K562 (cell line): ENCODE data around the gene FBXW11.

Source experiments
- NCOA6 ChIP-seq: fragments of 450-650 bp; IDR thresholded peaks from 2 replicates; pipeline ENCODE4 v1.6.1; 2017; ENCODE audit warnings: mild to moderate bottlenecking
- POLR2A ChIP-seq: fragments of 450-650 bp; conservative IDR thresholded peaks from 2 replicates; pipeline ENCODE4 v1.6.1; 2016

DNA sequence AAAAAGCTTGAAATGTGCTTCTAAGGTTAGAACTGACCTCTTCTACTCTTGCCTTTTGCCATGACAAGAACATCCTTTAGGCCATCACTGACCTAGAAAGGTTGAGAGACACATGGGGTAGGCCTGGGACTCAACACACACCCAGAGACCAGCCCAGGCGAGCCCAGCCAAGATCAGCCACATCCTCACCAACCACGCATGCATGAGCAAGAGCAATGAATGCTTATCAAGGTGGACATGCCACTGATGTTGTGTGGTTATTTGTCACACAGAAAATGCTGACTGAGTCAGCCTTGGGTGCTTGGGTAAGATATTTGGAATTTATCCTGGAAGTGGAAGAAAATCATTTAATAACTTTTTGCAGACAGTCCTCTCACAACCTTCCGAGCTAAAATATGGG lies 181.4 kb downstream of the FBXW11 start:
- no peak for TF ChIP-seq NCOA6
- TF ChIP-seq POLR2A: no peak
